Tibial nerve (tissue), 4 donors: ENCODE data around the gene PAX6. TPM values are rescaled to one million over a fixed set of nuclear protein-coding genes. Genes with fewer than 3 reads are reported as not detected.

ENCODE experiments used
- DNase-seq, 2 donors: peaks; one replicate each; pipeline ENCODE4 v3.0.0-alpha.2; 2019; ENCODE audit warnings: low spot score in 2 of 2
- H3K27ac ChIP-seq, 4 donors: fragments of 200-600 bp; sonication (generic) in 3 of 4; one replicate each; pipeline ENCODE4 v1.5.1; 2017 to 2019; ENCODE audit warnings: mild to moderate bottlenecking in 1 of 4
- H3K27me3 ChIP-seq, 2 donors: fragments of 200-600 bp; sonication (generic) in 1 of 2; one replicate each; pipeline versions ENCODE4 v1.5.1 to v1.6.0; 2017 to 2019
- H3K36me3 ChIP-seq, 3 donors: fragments of 200-600 bp; sonication (generic); one replicate each; pipeline ENCODE4 v1.5.1; 2018 to 2019
- H3K4me1 ChIP-seq, 4 donors: fragments of 200-600 bp; sonication (generic) in 3 of 4; one replicate each; pipeline ENCODE4 v1.5.1; 2017 to 2019
- H3K4me3 ChIP-seq, 4 donors: fragments of 200-600 bp; sonication (generic) in 3 of 4; one replicate each; pipeline ENCODE4 v1.5.1; 2017 to 2019; ENCODE audit warnings: mild to moderate bottlenecking in 1 of 4, moderate library complexity in 1 of 4
- H3K9me3 ChIP-seq, 4 donors: fragments of 200-600 bp; sonication (generic) in 3 of 4; one replicate each; pipeline ENCODE4 v1.5.1; 2017 to 2019
- CTCF ChIP-seq, 5 experiments: fragments of 200-600 bp in 3 of 5; fragments of 450-650 bp in 2 of 5; sonication (generic) in 3 of 5; IDR thresholded peaks; one replicate each; pipeline ENCODE4 v1.5.1; 2016 to 2019; ENCODE audit warnings: antibody characterized with exemption in 5 of 5, mild to moderate bottlenecking in 3 of 5, moderate library complexity in 2 of 5
- EP300 ChIP-seq, 2 donors: sonication (generic); formaldehyde crosslinking; IDR thresholded peaks; one replicate each; pipeline ENCODE4 v1.6.1; 2017; ENCODE audit warnings: antibody characterized with exemption in 2 of 2, mild to moderate bottlenecking in 1 of 2
- POLR2A ChIP-seq, 2 donors: fragments of 450-650 bp; IDR thresholded peaks; one replicate each; pipeline ENCODE4 v1.6.1; 2017; ENCODE audit warnings: antibody characterized with exemption in 2 of 2, mild to moderate bottlenecking in 2 of 2, moderate library complexity in 2 of 2
- WGBS, 2 donors: methylation state at CpG; one replicate each; pipeline ENCODE4 v1.1.5; 2018; 5-methylcytosine and 5-hydroxymethylcytosine counted together
- total RNA-seq, 4 donors: library from RNA; depleted of rRNA; stranded (reverse); fragments of >200 nt; gene quantifications; one replicate each; pipeline ENCODE4 v1.1.0, GENCODE V29; 2016

Gene PAX6
- total RNA-seq, 4 donors from 2014 or later: not detected

- WGBS, 2 donors: 2 to 3% methylated on average over 41 to 48 of the region's 48 CpGs
- Histone ChIP-seq H3K9me3 (no peaks in the 10 kb centered on the region), H3K4me1 (peaks cover 0 to 82% (median 45%) of the 10 kb centered on the region in 4 donors), H3K27ac (no peak overlapping the region), H3K4me3 (peak overlapping the region in 2 of 4 donors; percentile 16 to 40), H3K36me3 (no peaks in the 10 kb centered on the region), H3K27me3 (peaks cover 8 to 100% of the 10 kb centered on the region in 2 donors)
- DNase-seq: no peak
- TF ChIP-seq CTCF (IDR thresholded peaks at IDR 0.05): no peak
- TF ChIP-seq POLR2A (IDR thresholded peaks at IDR 0.05): no peak
- TF ChIP-seq EP300 (IDR thresholded peaks at IDR 0.05): no peak
These were observed 6.0 kb upstream of the PAX6 start for GRCh38 chr11:31817054-31817620.

GRCh38 chr11:31816468-31817053 is 5.4 kb upstream of the PAX6 start:
- Histone ChIP-seq H3K36me3 (no peaks in the 10 kb centered on the region), H3K27me3 (peaks cover 8 to 100% of the 10 kb centered on the region in 2 donors), H3K9me3 (no peaks in the 10 kb centered on the region), H3K4me1 (peaks cover 0 to 87% (median 50%) of the 10 kb centered on the region in 4 donors), H3K27ac (no peak overlapping the region), H3K4me3 (peak overlapping the region in 2 of 4 donors; percentile 16 to 40)
- no peak for DNase-seq
- 0 to 3% methylated on average over 14 to 28 of the region's 40 CpGs for WGBS, 2 donors
- TF ChIP-seq POLR2A (IDR thresholded peaks at IDR 0.05): no peak
- TF ChIP-seq EP300 (IDR thresholded peaks at IDR 0.05): no peak
- no peak for TF ChIP-seq CTCF (IDR thresholded peaks at IDR 0.05)

- Histone ChIP-seq H3K27me3 (peaks cover 8 to 100% of the 10 kb centered on the region in 2 donors), H3K9me3 (no peaks in the 10 kb centered on the region), H3K27ac (no peak overlapping the region), H3K36me3 (no peaks in the 10 kb centered on the region), H3K4me1 (peaks cover 0 to 94% (median 57%) of the 10 kb centered on the region in 4 donors), H3K4me3 (peak overlapping the region in 3 of 4 donors; percentile 6 to 40 (median 7))
- 2 to 3% methylated on average over 52 to 57 of the region's 57 CpGs for WGBS, 2 donors
- TF ChIP-seq POLR2A (IDR thresholded peaks at IDR 0.05) (no peak), EP300 (IDR thresholded peaks at IDR 0.05) (peak in 1 of 2 donors; percentile 5)
- peak in 1 of 2 donors; percentile 3 for DNase-seq
These were observed 4.8 kb upstream of the PAX6 start for GRCh38 chr11:31815711-31816467.

GRCh38 chr11:31814176-31814868 is 3.2 kb upstream of the PAX6 start:
- Histone ChIP-seq H3K4me1 (peaks cover 0 to 96% (median 70%) of the 10 kb centered on the region in 4 donors), H3K27me3 (peaks cover 8 to 100% of the 10 kb centered on the region in 2 donors)

More at GRCh38 chr11:31814176-31814868, 3.2 kb upstream of the PAX6 start:
- no peak for TF ChIP-seq EP300 (IDR thresholded peaks at IDR 0.05)
- TF ChIP-seq CTCF (IDR thresholded peaks at IDR 0.05): no peak
- no peak for TF ChIP-seq POLR2A (IDR thresholded peaks at IDR 0.05)
- no peak for DNase-seq
- H3K4me3 ChIP-seq: peak overlapping the region in 1 of 4 donors; percentile 6
- H3K27ac ChIP-seq: no peak overlapping the region
- no peaks in the 10 kb centered on the region for H3K36me3 ChIP-seq
- H3K9me3 ChIP-seq: no peaks in the 10 kb centered on the region
- WGBS, 2 donors: 2 to 4% methylated on average over 23 to 31 of the region's 38 CpGs
